CD4-positive, alpha-beta T cell (primary cell): ENCODE data around the gene RLN3. TPM values are rescaled to one million over a fixed set of nuclear protein-coding genes. Genes with fewer than 3 reads are reported as not detected.

Experiments used
- ATAC-seq: fragments of 200-7000 bp; cut with Tn5 transposase; one replicate; pipeline ENCODE4 v1.10.0; 2022; ENCODE audit warnings: mild to moderate bottlenecking; ENCODE audit not compliant: poor library complexity
- CTCF ChIA-PET: fragments of 350-600 bp; sonication (Branson Sonifier 250); formaldehyde crosslinking; loops from one replicate; lab custom pipeline; 2021; ENCODE audit warnings: antibody characterized with exemption, inconsistent platforms; lab: Charles Lee
- POLR2A ChIA-PET: fragments of 350-600 bp; sonication (Branson Sonifier 250); formaldehyde crosslinking; loops from one replicate; lab custom pipeline; 2021; ENCODE audit warnings: antibody characterized with exemption, inconsistent platforms; lab: Charles Lee
- DNase-seq, 14 experiments: peaks; one replicate each; pipeline ENCODE4 v3.0.0-alpha.2; 2013 to 2020; ENCODE audit warnings: mixed read lengths in 2 of 14
- H3K27ac ChIP-seq, 2 donors: one replicate each; pipeline versions ENCODE4 v1.5.1 to v1.7.0; 2013; ENCODE audit warnings: low read length in 2 of 2, low read depth in 1 of 2, mild to moderate bottlenecking in 1 of 2
- H3K27me3 ChIP-seq, 2 experiments: 1 replicate in 1 of 2; 2 replicates in 1 of 2; pipeline versions ENCODE4 v1.6.1 to v1.7.0; 2013; ENCODE audit warnings: low read length in 2 of 2, control low read depth in 1 of 2, mild to moderate bottlenecking in 1 of 2, moderate library complexity in 1 of 2; ENCODE audit not compliant: insufficient read depth in 2 of 2, control insufficient read depth in 1 of 2
- H3K36me3 ChIP-seq: one replicate; pipeline ENCODE4 v1.6.1; 2013; ENCODE audit warnings: low read length, control low read depth; ENCODE audit not compliant: insufficient read depth
- H3K4me1 ChIP-seq: one replicate; pipeline ENCODE4 v1.6.1; 2013; ENCODE audit warnings: low read length, control low read depth; ENCODE audit not compliant: insufficient read depth
- H3K4me3 ChIP-seq: one replicate; pipeline ENCODE4 v1.5.1; 2013; ENCODE audit warnings: mild to moderate bottlenecking, low read length, moderate library complexity
- H3K9me3 ChIP-seq, 2 experiments: 1 replicate in 1 of 2; 2 replicates in 1 of 2; pipeline versions ENCODE4 v1.6.1 to v1.7.0; 2013; ENCODE audit warnings: low read length in 2 of 2, mild to moderate bottlenecking in 2 of 2, control low read depth in 1 of 2, moderate library complexity in 1 of 2; ENCODE audit not compliant: control insufficient read depth in 1 of 2, insufficient read depth in 1 of 2
- H3K27ac Mint-ChIP-seq: one replicate; pipeline ENCODE4 v1.8.0; 2020; ENCODE audit warnings: mixed read lengths
- H3K27me3 Mint-ChIP-seq: one replicate; pipeline ENCODE4 v1.8.0; 2021; ENCODE audit warnings: mixed read lengths
- H3K36me3 Mint-ChIP-seq: one replicate; pipeline ENCODE4 v1.8.0; 2021; ENCODE audit warnings: low read depth, mixed read lengths
- H3K4me1 Mint-ChIP-seq: one replicate; pipeline ENCODE4 v1.8.0; 2021; ENCODE audit warnings: low read depth, mixed read lengths
- H3K4me3 Mint-ChIP-seq: one replicate; pipeline ENCODE4 v1.8.0; 2020; ENCODE audit warnings: mild to moderate bottlenecking, mixed read lengths
- H3K9me3 Mint-ChIP-seq: one replicate; pipeline ENCODE4 v1.8.0; 2020; ENCODE audit warnings: mixed read lengths
- intact Hi-C, 2 experiments: fragments of 100-400 bp; cut with DNase I in 1 of 2; cut with micrococcal nuclease in 1 of 2; formaldehyde crosslinking; loops; one replicate each; pipeline versions ENCODE4 v1.15.1 to v1.9.0; 2023 to 2025; cut with DNase I, micrococcal nuclease
- total RNA-seq, 174 experiments: library from RNA in 2 of 174; stranded (reverse) in 2 of 174; gene quantifications; one replicate each; pipeline ENCODE4 v1.2.3 and lab custom pipeline; 2021 to 2026
- TF ChIP-seq, protein P1 (sequence below): fragments of 200-600 bp; IDR thresholded peaks from one replicate; pipeline ENCODE4 v1.8.0; 2022; ENCODE audit warnings: antibody characterized with exemption, mild to moderate bottlenecking

Gene RLN3
- total RNA-seq, 2 experiments from 2014 or later = not detected

DNA sequence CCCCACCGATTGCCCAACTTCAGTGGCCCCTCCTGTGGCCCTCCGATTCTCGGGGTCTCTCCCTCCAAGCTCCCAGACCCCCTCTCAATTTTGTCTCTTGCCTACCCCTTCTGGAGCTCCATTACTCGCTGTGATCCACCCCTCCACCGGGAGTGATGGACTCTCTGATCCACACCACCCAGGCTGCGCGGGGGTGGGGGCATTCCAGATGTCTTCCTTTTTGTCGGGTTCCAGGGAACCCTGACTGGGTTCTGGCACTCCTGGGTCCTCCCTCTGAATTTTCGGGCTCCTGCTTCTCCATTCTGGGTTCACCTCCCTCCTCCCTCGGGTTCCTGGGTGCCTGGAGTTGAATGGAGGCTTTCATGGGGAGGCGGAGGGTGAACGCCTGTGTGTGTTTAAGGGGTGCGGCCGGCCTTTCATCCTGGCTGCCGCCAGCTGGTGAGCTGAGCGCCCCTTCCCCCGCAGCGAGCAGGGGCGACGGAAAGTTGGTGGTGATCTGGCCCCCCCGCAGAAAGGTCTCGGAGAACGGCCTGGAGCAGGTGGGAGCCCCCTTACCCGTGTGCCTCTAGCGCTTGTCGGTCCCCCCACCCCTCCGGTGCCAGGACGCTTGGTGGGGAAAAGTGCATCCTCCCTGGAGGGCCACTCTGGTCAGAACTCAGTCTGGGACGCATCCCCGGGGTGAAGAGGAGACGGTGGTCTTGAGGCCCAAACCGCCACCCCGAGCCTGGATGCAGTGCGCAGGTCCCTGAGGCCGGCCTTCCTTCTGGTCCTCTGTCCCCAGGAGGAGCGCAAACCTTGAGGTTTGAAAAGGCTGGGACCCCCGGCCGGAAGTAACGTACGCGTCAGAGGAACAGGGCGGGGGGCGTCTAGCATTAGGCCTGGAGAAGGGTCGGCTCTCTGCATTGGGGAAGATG lies 46.2 kb downstream of the RLN3 start:
- Mint-ChIP-seq H3K4me1 (peaks cover 17% of the 10 kb centered on the region), H3K27ac (peak overlapping the region; percentile 83), H3K36me3 (no peaks in the 10 kb centered on the region), H3K27me3 (peaks cover 4% of the 10 kb centered on the region), H3K9me3 (no peaks in the 10 kb centered on the region), H3K4me3 (peak overlapping the region; percentile 93)
- intact Hi-C loops = loop anchor here (2.0 to 5.0 kb wide), 5 partner anchors 43 to 475 kb away; partner anchors contain the start of genes ASF1B (in 1 of the 2), PRKACA (in 1 of the 2) and RFX1 (in 1 of the 2)
- ChIA-PET CTCF (interaction anchor here (0.8 to 4.3 kb wide), 6 partner anchors 15 to 193 kb away, joined by 3 to 27 read pairs (median 4); partner anchors contain the start of gene ASF1B), POLR2A (interaction anchor here (0.6 to 2.3 kb wide), 4 partner anchors 62 to 194 kb away, joined by 3 to 22 read pairs (median 4); partner anchors contain the start of gene ASF1B)
- TF ChIP-seq, protein P1, sequence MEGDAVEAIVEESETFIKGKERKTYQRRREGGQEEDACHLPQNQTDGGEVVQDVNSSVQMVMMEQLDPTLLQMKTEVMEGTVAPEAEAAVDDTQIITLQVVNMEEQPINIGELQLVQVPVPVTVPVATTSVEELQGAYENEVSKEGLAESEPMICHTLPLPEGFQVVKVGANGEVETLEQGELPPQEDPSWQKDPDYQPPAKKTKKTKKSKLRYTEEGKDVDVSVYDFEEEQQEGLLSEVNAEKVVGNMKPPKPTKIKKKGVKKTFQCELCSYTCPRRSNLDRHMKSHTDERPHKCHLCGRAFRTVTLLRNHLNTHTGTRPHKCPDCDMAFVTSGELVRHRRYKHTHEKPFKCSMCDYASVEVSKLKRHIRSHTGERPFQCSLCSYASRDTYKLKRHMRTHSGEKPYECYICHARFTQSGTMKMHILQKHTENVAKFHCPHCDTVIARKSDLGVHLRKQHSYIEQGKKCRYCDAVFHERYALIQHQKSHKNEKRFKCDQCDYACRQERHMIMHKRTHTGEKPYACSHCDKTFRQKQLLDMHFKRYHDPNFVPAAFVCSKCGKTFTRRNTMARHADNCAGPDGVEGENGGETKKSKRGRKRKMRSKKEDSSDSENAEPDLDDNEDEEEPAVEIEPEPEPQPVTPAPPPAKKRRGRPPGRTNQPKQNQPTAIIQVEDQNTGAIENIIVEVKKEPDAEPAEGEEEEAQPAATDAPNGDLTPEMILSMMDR = no peak
- Histone ChIP-seq H3K27me3 (peaks cover 4 to 5% of the 10 kb centered on the region in 2 experiments), H3K36me3 (no peaks in the 10 kb centered on the region), H3K4me3 (peak overlapping the region; percentile 77), H3K4me1 (peaks cover 38% of the 10 kb centered on the region), H3K27ac (no peak overlapping the region), H3K9me3 (no peaks in the 10 kb centered on the region)
- DNase-seq = peak in 1 of 14 experiments; percentile 24
- ATAC-seq = peak; percentile 16

DNA sequence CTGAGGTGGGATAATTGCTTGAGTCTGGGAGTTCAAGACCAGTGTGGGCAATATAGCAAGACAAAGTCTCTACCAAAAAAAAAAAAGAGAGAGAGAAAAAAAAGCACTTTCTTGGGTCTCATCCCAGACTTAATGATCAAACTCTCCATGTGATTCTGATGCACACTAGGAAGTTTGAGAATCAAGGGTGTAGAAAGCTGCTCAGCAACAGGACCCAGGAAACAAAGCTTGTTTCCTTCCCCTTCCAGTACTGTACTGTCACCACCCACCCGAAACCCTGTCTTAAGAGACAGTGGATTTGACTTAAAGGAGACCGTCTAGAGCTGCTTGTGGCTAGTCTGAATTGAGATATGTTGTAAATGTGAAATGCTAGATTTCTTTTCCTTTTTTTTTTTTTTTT lies 50.5 kb downstream of the RLN3 start:
- no peak overlapping the region for H3K27ac ChIP-seq

More for the DNA sequence above, 50.5 kb downstream of the RLN3 start:
- DNase-seq (peak in 1 of 14 experiments; percentile 45), ATAC-seq (no peak)
- no peak overlapping the region for H3K4me3 ChIP-seq
- H3K36me3 ChIP-seq = no peaks in the 10 kb centered on the region
- intact Hi-C loops = no loop called here
- no peaks in the 10 kb centered on the region for H3K27me3 ChIP-seq
- no peaks in the 10 kb centered on the region for H3K9me3 Mint-ChIP-seq
- H3K4me1 ChIP-seq = peaks cover 44% of the 10 kb centered on the region
- POLR2A ChIA-PET = interaction anchor here (0.7 kb wide), 1 partner anchor 32 kb away, joined by 3 read pairs; no protein-coding TSS in a partner anchor
- H3K27me3 Mint-ChIP-seq = peaks cover 4% of the 10 kb centered on the region
- H3K27ac Mint-ChIP-seq = no peak overlapping the region
- TF ChIP-seq, protein P1 = no peak
- H3K4me3 Mint-ChIP-seq = no peak overlapping the region
- no peaks in the 10 kb centered on the region for H3K9me3 ChIP-seq
- H3K36me3 Mint-ChIP-seq = no peaks in the 10 kb centered on the region
- CTCF ChIA-PET = interaction anchor here (0.8 to 1.2 kb wide), 3 partner anchors 36 to 58 kb away, joined by 3 to 4 read pairs (median 4); partner anchors contain the start of genes ASF1B and IL27RA
- peaks cover 30% of the 10 kb centered on the region for H3K4me1 Mint-ChIP-seq

Other genes starting within 250 kb of the RLN3 start
- 1 to 10 TPM; 3.5 to 3.8 TPM for gene ZSWIM4, start 232.7 kb upstream of the RLN3 start, total RNA-seq
- under 1 TPM in 1 of 2 experiments, not detected in 1; 0.87 TPM for gene NANOS3, start 151.0 kb upstream of the RLN3 start, total RNA-seq
- 1 to 10 TPM; 1.1 to 1.3 TPM for gene BRME1, start 122.0 kb upstream of the RLN3 start, total RNA-seq
- gene CC2D1A, start 121.9 kb upstream of the RLN3 start, total RNA-seq = 10 to 100 TPM; 16.4 to 16.9 TPM
- not detected for gene PODNL1, start 89.7 kb upstream of the RLN3 start, total RNA-seq
- gene DCAF15, start 75.6 kb upstream of the RLN3 start, total RNA-seq = 10 to 100 TPM; 84.9 to 85.0 TPM
- gene RFX1, start 21.8 kb upstream of the RLN3 start, total RNA-seq = 10 to 100 TPM; 14.6 to 16.3 TPM
- gene IL27RA, start 3.6 kb downstream of the RLN3 start, total RNA-seq = 10 to 100 TPM; 25.0 to 26.7 TPM
- under 1 TPM in 1 of 2 experiments, not detected in 1; 0.25 TPM for gene PALM3, start 33.9 kb downstream of the RLN3 start, total RNA-seq
- gene MISP3, start 44.6 kb downstream of the RLN3 start, total RNA-seq = under 1 TPM; 0.39 to 0.49 TPM
- gene C19orf67, start 57.6 kb downstream of the RLN3 start, total RNA-seq = not detected
- gene SAMD1, start 62.6 kb downstream of the RLN3 start, total RNA-seq = 10 to 100 TPM; 29.4 to 30.1 TPM
- 10 to 100 TPM; 27.4 to 29.8 TPM for gene PRKACA, start 89.6 kb downstream of the RLN3 start, total RNA-seq
- gene ASF1B, start 108.4 kb downstream of the RLN3 start, total RNA-seq = under 1 TPM; 0.59 to 0.77 TPM
- 10 to 100 TPM; 22.2 to 23.9 TPM for gene ADGRL1, start 178.0 kb downstream of the RLN3 start, total RNA-seq